Measurements from ENCODE around the gene SLC43A1.
A peak's percentile ranks its signal among the peaks of the same experiment; 100 is the strongest.
"Not testable (repeated sequence)": the region's sequence is repeated elsewhere in the genome, so short reads cannot be mapped to it uniquely, and the experiment has no call there.

The SLC43A1 gene

GRCh38 chr11:57460758-57461749, 54.4 kb downstream of the SLC43A1 start:
- DNase-seq (ENCODE audit: low read depth in 2 of 2): no peak

- DNase-seq (ENCODE audit: low read depth in 2 of 2): peak in 1 of 2 donors; percentile 30
Measured at GRCh38 chr11:57460022-57460757, 55.3 kb downstream of the SLC43A1 start, which contains the start of gene RTN4RL2. Gene RTN4RL2 (plus strand): TSS chr11:57460528. CDS start chr11:57460866, 338 bp downstream.

GRCh38 chr11:57459164-57460021, 56.1 kb downstream of the SLC43A1 start:
- peak in 1 of 2 donors; percentile 16 for DNase-seq (ENCODE audit: low read depth in 2 of 2)

GRCh38 chr11:57458410-57459163, 56.9 kb downstream of the SLC43A1 start:
- DNase-seq (ENCODE audit: low read depth in 2 of 2): peak; percentile 63 to 73

GRCh38 chr11:57458060-57458409, 57.5 kb downstream of the SLC43A1 start:
- DNase-seq (ENCODE audit: low read depth in 2 of 2): peak in 1 of 2 donors; percentile 50

GRCh38 chr11:57457643-57458023, 57.9 kb downstream of the SLC43A1 start:
- no peak for DNase-seq (ENCODE audit: low read depth in 2 of 2)

GRCh38 chr11:57456960-57457642, 58.4 kb downstream of the SLC43A1 start:
- DNase-seq (ENCODE audit: low read depth in 2 of 2): peak; percentile 57 to 69

- DNase-seq (ENCODE audit: low read depth in 2 of 2): no peak
Measured at GRCh38 chr11:57453543-57454177, 61.8 kb downstream of the SLC43A1 start.

GRCh38 chr11:57446055-57446454, 69.4 kb downstream of the SLC43A1 start:
- DNase-seq (ENCODE audit: low read depth in 2 of 2): no peak

- DNase-seq (ENCODE audit: low read depth in 2 of 2): not testable (repeated sequence)
Measured at GRCh38 chr11:57445122-57445394, 70.4 kb downstream of the SLC43A1 start.

- no peak for DNase-seq (ENCODE audit: low read depth in 2 of 2)
Measured at GRCh38 chr11:57444362-57445121, 71.0 kb downstream of the SLC43A1 start.

GRCh38 chr11:57440744-57441414, 74.6 kb downstream of the SLC43A1 start:
- no peak for DNase-seq (ENCODE audit: low read depth in 2 of 2)

GRCh38 chr11:57439786-57440185, 75.7 kb downstream of the SLC43A1 start:
- no peak for DNase-seq (ENCODE audit: low read depth in 2 of 2)

- no peak for DNase-seq (ENCODE audit: low read depth in 2 of 2)
Measured at GRCh38 chr11:57438345-57439285, 76.9 kb downstream of the SLC43A1 start.

- DNase-seq (ENCODE audit: low read depth in 2 of 2): no peak
Measured at GRCh38 chr11:57436031-57436430, 79.5 kb downstream of the SLC43A1 start.

- DNase-seq (ENCODE audit: low read depth in 2 of 2): no peak
Measured at GRCh38 chr11:57434640-57435546, 80.6 kb downstream of the SLC43A1 start.

Measured in stimulated activated CD4-positive, alpha-beta T cell treated with anti-CD3 and anti-CD28 coated beads, Interleukin-1b, Interleukin-23, amount 100 ng/mL, for 4 hours (primary cell).